Panc1 (cell line): Measurements from ENCODE around the gene PIP5K1C.

ENCODE experiments used
- SIN3A ChIP-seq: IDR thresholded peaks from 2 replicates; pipeline ENCODE4 v1.6.1; 2012; ENCODE audit warnings: low read depth, mild to moderate bottlenecking, low read length, moderate library complexity, borderline replicate concordance; ENCODE audit not compliant: insufficient read depth
- TF ChIP-seq, protein P1 (sequence below): fragments of 450-650 bp; IDR thresholded peaks from 2 replicates; pipeline ENCODE4 v1.5.1; 2017; ENCODE audit warnings: mild to moderate bottlenecking

GRCh38 chr19:3634496-3635045 lies 65.7 kb downstream of the PIP5K1C start:
- TF ChIP-seq, protein P1, sequence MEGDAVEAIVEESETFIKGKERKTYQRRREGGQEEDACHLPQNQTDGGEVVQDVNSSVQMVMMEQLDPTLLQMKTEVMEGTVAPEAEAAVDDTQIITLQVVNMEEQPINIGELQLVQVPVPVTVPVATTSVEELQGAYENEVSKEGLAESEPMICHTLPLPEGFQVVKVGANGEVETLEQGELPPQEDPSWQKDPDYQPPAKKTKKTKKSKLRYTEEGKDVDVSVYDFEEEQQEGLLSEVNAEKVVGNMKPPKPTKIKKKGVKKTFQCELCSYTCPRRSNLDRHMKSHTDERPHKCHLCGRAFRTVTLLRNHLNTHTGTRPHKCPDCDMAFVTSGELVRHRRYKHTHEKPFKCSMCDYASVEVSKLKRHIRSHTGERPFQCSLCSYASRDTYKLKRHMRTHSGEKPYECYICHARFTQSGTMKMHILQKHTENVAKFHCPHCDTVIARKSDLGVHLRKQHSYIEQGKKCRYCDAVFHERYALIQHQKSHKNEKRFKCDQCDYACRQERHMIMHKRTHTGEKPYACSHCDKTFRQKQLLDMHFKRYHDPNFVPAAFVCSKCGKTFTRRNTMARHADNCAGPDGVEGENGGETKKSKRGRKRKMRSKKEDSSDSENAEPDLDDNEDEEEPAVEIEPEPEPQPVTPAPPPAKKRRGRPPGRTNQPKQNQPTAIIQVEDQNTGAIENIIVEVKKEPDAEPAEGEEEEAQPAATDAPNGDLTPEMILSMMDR, result no peak
- TF ChIP-seq SIN3A, result no peak
